ENCODE measurements around the gene STK38. TPM values are rescaled to one million over a fixed set of nuclear protein-coding genes. Genes with fewer than 3 reads are reported as not detected.

STK38 gene
- total and polyA plus RNA-seq, 2 of the 4 experiments (the other 2 are of a cell fraction) = 10.6 to 19.7 TPM

DNA sequence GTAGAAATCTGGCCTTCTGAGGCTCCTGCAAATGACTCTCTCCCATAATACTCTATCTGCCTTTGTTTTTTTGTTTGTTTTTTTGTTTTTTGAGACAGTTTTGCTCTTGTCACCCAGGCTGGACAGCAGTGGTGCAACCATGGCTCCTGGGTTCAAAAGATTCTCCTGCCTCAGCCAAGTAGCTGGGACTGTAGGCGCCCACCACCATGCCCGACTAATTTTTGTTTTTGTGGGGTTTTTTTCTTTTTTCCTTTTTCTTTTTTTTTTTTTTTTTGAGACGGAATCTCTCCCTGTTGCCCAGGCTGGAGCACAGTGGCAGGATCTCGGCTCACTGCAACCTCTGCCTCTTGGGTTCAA, 16.6 kb upstream of the STK38 start:
- no peak overlapping the region for H3K14ac ChIP-seq (replicated peaks; ENCODE audit: low read depth, low read length)
- H4K20me1 ChIP-seq (ENCODE audit: insufficient read depth, low read length) = no peaks in the 10 kb centered on the region
- dilution Hi-C loops (cut with HindIII; ENCODE audit: low sequenced_read_pairs, unreplicated experiment) (no loop called here), in situ Hi-C loops (cut with MboI; ENCODE audit: low sequenced_read_pairs) (no loop called here), intact Hi-C loops (cut with micrococcal nuclease) (no loop called here)
- no peak overlapping the region for H2AK9ac ChIP-seq (replicated peaks; ENCODE audit: low read depth, low read length, poor library complexity)
- no peak overlapping the region for H2BK5ac ChIP-seq (ENCODE audit: low read depth, low read length, poor library complexity, severe bottlenecking)
- peaks cover 4% of the 10 kb centered on the region; the same call in 1 of the 2 replicates for H3K4me1 ChIP-seq (ENCODE audit: control insufficient read depth, insufficient read depth, low read length)
- ATAC-seq (ENCODE audit: low read depth) = no peak
- no peak overlapping the region for H3K4ac ChIP-seq (ENCODE audit: low read depth, low read length)
- no peaks in the 10 kb centered on the region for H3K79me1 ChIP-seq (ENCODE audit: low read depth in 1 of 2, low read length in 2 of 2)
- no peaks in the 10 kb centered on the region for H3K36me3 ChIP-seq (ENCODE audit: control insufficient read depth, insufficient read depth, low read length)
- no peaks in the 10 kb centered on the region for H3K9me1 ChIP-seq (ENCODE audit: insufficient read depth, low read length)
- WGBS, 2 experiments (ENCODE audit: extremely low coverage in 2 of 2, insufficient read length in 1 of 2) = no CpG with 5 or more reads among the region's 4 CpGs
- ChIA-PET CTCF (interaction anchor here (0.9 kb wide), 1 partner anchor 13 kb away, joined by 3 read pairs; no protein-coding TSS in a partner anchor), POLR2A (ENCODE audit: unreplicated experiment) (no interaction called here)
- no peak overlapping the region for H4K8ac ChIP-seq (ENCODE audit: low read depth in 2 of 2, low read length in 2 of 2)
- no peak overlapping the region for H3K4me3 ChIP-seq (ENCODE audit: insufficient read depth, low read depth, low read length)
- no peak overlapping the region for H2AFZ ChIP-seq (replicated peaks; ENCODE audit: low read length, poor library complexity)
- BruUV-seq (replicated peaks) = no TSS peak
- no peak overlapping the region for H3K9ac ChIP-seq (ENCODE audit: low read depth, low read length)
- no peak overlapping the region for H3K56ac ChIP-seq (ENCODE audit: extremely low read depth, insufficient read depth, low read length)
- no peak for TF ChIP-seq NFE2L2 (IDR thresholded peaks at IDR 0.05; ENCODE audit: low read depth, low read length)
- TF ChIP-seq MAFK (IDR thresholded peaks at IDR 0.05; ENCODE audit: low read depth, low read length) = no peak
- TF ChIP-seq BHLHE40 (IDR thresholded peaks at IDR 0.05; ENCODE audit: low read depth, low read length) = no peak
- DNase-seq = no peak
- H4K91ac ChIP-seq (ENCODE audit: insufficient read depth, low read depth, low read length) = no peak overlapping the region
- H3K27me3 ChIP-seq (ENCODE audit: control insufficient read depth, insufficient read depth, low read length) = no peaks in the 10 kb centered on the region; the same call in 1 of the 2 replicates
- H3K18ac ChIP-seq (ENCODE audit: low read depth, low read length) = no peak overlapping the region
- no peak overlapping the region for H2BK20ac ChIP-seq (ENCODE audit: low read depth, low read length)
- no peak overlapping the region for H3K23ac ChIP-seq (ENCODE audit: low read depth, low read length)
- no peaks in the 10 kb centered on the region for H3K9me3 ChIP-seq (ENCODE audit: control insufficient read depth, insufficient read depth, low read length)
- no peak overlapping the region for H2AK5ac ChIP-seq (ENCODE audit: low read depth, low read length)
- no peak overlapping the region for H2BK120ac ChIP-seq (ENCODE audit: low read depth, low read length)
- H4K5ac ChIP-seq (ENCODE audit: low read depth, low read length) = no peak overlapping the region
- no peak overlapping the region for H3K27ac ChIP-seq (ENCODE audit: insufficient read depth, low read length)
- H3K4me2 ChIP-seq (ENCODE audit: low read depth, low read length) = no peak overlapping the region
- H2BK15ac ChIP-seq (ENCODE audit: low read depth, low read length) = no peak overlapping the region
